NCI-H2171 (cell line): ENCODE data around the gene STX2.
"Not testable (repeated sequence)": the region's sequence is repeated elsewhere in the genome, so short reads cannot be mapped to it uniquely, and the experiment has no call there.

ENCODE experiments used
- DNase-seq: peaks from one replicate; lab custom pipeline; 2025; lab: John Stamatoyannopoulos, UW

Gene STX2

GRCh38 chr12:130838951-130839769, at the start of gene STX2:
Gene STX2, minus strand, starts transcription at chr12:130839250. Its CDS starts 151 bp downstream, at chr12:130839099.
- DNase-seq, result peak; percentile 72

- DNase-seq, result not testable (repeated sequence)
These were observed 48.1 kb upstream of the STX2 start for GRCh38 chr12:130887190-130887589.

GRCh38 chr12:130881548-130881947, 42.5 kb upstream of the STX2 start:
- DNase-seq, result no peak

GRCh38 chr12:130881046-130881445, 42.0 kb upstream of the STX2 start:
- DNase-seq, result no peak

GRCh38 chr12:130880411-130880885, 41.4 kb upstream of the STX2 start:
- DNase-seq, result no peak

- DNase-seq, result no peak
These were observed 40.8 kb upstream of the STX2 start for GRCh38 chr12:130879781-130880389.

- no peak for DNase-seq
These were observed 40.2 kb upstream of the STX2 start for GRCh38 chr12:130879212-130879686.

- no peak for DNase-seq
These were observed 39.4 kb upstream of the STX2 start for GRCh38 chr12:130878193-130879185.

GRCh38 chr12:130877333-130877732, 38.3 kb upstream of the STX2 start:
- no peak for DNase-seq

GRCh38 chr12:130876758-130877157, 37.7 kb upstream of the STX2 start:
- no peak for DNase-seq

GRCh38 chr12:130876297-130876696, 37.2 kb upstream of the STX2 start:
- DNase-seq, result no peak

GRCh38 chr12:130875708-130876107, 36.7 kb upstream of the STX2 start:
- not testable (repeated sequence) for DNase-seq

- no peak for DNase-seq
These were observed 36.1 kb upstream of the STX2 start for GRCh38 chr12:130875193-130875592.

- no peak for DNase-seq
These were observed 35.6 kb upstream of the STX2 start for GRCh38 chr12:130874696-130875095.

- DNase-seq, result no peak
These were observed 34.8 kb upstream of the STX2 start for GRCh38 chr12:130873825-130874224.

GRCh38 chr12:130873106-130873795, 34.2 kb upstream of the STX2 start:
- no peak for DNase-seq

GRCh38 chr12:130872179-130873096, 33.4 kb upstream of the STX2 start:
- DNase-seq, result peak; percentile 28

- peak; percentile 94 for DNase-seq
These were observed 32.5 kb upstream of the STX2 start, which contains the start of gene RAN for GRCh38 chr12:130871286-130872178. Gene RAN, plus strand, starts transcription at chr12:130872066. Its CDS starts 528 bp downstream, at chr12:130872594.
